ENCODE measurements around the gene CYTL1.

- no peak for TF ChIP-seq CTCF (IDR thresholded peaks at IDR 0.05)
- TF ChIP-seq POLR2A (IDR thresholded peaks at IDR 0.05) = no peak
Measured at GRCh38 chr4:4985036-4985435, 34.2 kb downstream of the CYTL1 start.
